HG03039 (cell line): ENCODE data around the gene DPYSL3.
"Not testable (repeated sequence)": the region's sequence is repeated elsewhere in the genome, so short reads cannot be mapped to it uniquely, and the experiment has no call there.

Source experiments
- ATAC-seq: cut with Tn5 transposase; IDR thresholded peaks from one replicate; pipeline ENCODE4 v1.9.1; 2021; ENCODE audit warnings: mild to moderate bottlenecking, moderate library complexity; ENCODE audit not compliant: unreplicated experiment

DPYSL3 gene

GRCh38 chr5:147373328-147373727 is 136.5 kb downstream of the DPYSL3 start:
- ATAC-seq = no peak

DNA sequence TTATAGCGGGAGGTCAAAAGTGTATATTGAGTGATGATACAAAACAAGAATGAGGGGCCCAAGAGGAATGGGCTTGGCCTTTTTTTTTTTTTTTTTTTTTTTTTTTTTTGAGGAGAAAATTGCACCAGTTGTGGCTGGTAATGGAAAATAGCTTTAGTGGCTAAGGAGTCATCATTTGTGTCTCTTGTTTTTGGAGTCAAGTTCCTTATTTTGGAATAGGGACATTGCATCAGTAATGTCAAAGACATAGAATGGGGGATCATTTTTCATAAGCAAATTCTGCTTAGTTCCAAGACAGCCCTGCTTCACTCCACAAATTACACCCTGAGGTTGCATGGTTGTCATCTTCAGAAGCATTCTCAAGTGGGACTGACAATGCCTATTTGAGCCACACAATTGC is 137.7 kb downstream of the DPYSL3 start:
- ATAC-seq = no peak

DNA sequence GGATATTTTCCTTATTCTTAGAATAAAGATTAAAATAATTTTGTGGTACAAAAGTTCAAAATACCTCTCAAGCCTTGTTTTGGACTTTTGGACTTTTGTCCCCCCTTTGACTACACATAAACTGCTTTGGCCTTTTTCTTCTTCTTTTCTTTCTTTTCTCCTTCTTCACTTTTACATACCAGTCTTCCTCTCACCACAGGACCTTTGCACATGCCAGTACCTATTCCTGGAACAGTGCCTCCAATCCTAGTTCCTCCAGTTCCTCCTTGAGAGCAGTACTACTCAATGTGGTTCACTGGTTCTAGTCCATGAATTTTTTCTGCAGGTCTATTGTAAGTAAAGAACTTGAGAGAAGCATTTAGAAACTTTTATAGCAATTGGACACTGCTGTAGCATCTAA is 138.6 kb downstream of the DPYSL3 start:
- ATAC-seq = no peak

- no peak for ATAC-seq
These were observed 140.0 kb downstream of the DPYSL3 start for GRCh38 chr5:147369742-147370374.

DNA sequence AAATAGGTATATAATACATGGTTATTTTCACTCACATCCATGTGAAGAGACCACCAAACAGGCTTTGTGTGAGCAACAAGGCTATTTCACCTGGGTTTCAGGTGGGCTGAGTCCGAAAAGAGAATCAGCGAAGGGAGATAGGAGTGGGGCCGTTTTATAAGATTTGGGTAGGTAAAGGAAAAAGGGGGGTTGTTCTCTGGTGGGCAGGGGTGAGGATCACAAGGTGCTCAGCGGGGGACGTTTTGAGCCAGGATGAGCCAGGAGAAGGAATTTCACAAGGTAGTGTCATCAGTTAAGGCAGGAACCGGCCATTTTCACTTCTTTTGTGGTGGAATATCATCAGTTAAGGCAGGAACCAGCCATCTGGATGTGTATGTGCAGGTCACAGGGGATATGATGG is 142.5 kb downstream of the DPYSL3 start:
- not testable (repeated sequence) for ATAC-seq

GRCh38 chr5:147361441-147362175 is 148.3 kb downstream of the DPYSL3 start:
- no peak for ATAC-seq

- no peak for ATAC-seq
These were observed 149.1 kb downstream of the DPYSL3 start for GRCh38 chr5:147360816-147361215.

DNA sequence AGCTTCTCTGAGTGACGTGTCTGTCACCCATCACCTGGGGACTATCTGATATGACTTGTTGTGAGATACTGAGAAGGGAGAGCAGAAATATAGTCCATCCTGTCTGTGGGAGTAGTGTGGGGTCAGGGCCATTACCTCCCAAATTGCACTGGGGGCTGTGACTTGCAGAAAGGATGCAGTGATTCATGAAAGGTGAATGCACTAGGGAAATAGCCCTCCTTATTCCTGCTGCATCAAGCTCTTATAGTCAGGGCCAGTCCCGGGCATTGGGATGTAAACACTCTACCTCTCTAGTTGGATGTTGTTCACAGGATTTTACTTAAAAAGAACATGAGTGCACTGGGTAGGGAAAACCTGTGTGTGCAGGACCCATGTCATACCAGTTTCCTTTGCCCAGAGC is 150.3 kb downstream of the DPYSL3 start:
- no peak for ATAC-seq

DNA sequence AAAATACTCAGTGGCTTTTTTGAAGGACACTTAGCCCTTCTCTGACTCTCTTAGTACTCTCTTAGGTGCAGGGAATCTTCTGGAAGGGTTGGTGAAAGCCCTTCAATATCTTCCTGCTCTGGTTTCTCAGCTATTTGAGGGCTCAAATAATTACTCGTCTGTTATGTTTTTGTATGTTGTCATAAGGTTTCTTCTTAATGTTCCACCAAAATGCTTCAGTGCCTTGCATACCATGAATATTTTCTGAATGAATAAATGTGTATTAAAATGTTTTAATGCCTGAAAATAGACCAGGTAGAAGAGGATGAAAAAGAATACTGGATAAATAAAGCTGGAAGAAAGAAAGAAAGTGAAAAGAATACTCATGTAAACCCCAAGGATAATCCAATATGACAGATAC is 150.8 kb downstream of the DPYSL3 start:
- ATAC-seq = no peak

- no peak for ATAC-seq
These were observed 160.6 kb downstream of the DPYSL3 start for GRCh38 chr5:147349241-147349640.

DNA sequence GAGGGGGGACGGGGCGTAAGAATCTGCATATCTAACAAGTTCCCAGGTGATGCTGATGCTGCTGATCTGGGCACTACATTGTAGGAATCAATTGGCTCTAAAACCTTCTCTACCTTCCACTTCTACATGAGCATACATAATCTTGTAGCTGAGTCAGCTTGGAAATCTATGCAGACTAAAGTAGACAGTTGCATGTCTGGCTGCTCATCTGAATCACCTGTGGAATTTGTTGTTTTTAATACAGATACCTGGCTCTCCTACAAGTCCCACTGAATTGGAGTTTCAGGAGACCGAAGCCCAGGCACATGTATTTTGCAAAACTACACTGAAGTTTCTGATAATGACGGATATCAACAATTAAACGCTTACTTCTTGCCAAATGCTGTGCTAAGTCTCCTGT is 161.4 kb downstream of the DPYSL3 start:
- no peak for ATAC-seq

DNA sequence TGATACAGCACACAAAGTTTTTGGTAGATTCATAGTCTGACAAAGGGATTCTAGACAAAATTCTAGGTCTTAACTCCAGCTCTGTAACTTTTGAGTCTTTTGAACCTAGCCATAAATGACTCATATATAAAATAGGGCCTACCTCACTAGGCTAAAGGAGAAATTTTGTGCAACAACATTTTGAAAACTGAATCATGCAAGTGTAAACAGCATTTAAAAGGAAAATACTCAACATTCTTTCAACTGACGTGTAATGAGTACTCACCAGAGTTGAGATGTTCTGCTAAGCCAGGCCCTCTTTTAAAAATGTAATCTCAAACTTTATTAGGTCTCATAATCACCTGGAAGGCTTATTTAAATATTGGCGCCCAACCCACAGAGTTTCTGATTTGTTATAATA is 161.8 kb downstream of the DPYSL3 start:
- no peak for ATAC-seq

DNA sequence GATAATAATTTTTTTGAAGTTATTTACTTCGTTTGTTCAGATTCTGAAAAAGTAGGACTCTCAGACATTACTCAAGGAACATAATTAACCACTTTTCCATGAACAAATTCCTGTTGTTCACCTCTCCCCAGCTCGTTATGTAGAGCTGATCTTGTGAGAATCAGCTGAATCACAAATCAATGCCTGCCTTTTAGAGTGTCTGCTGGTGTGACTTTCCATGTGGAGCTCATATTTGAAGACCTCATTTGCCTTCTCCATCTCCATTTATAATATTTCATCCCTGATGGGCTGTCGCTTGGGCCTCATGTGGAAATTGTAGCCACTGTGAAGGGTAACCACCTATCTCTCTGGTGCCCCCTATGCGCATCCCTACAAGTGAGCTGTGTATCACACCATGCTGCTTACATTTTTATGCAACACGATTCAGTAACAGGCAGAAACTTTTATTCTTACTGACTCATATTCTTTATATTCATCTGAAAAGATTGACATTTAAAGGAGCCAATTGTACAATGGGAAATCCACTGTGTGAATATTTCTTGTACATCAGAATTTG is 163.8 kb downstream of the DPYSL3 start:
- ATAC-seq = no peak

- no peak for ATAC-seq
These were observed 165.0 kb downstream of the DPYSL3 start for GRCh38 chr5:147344861-147345260.

DNA sequence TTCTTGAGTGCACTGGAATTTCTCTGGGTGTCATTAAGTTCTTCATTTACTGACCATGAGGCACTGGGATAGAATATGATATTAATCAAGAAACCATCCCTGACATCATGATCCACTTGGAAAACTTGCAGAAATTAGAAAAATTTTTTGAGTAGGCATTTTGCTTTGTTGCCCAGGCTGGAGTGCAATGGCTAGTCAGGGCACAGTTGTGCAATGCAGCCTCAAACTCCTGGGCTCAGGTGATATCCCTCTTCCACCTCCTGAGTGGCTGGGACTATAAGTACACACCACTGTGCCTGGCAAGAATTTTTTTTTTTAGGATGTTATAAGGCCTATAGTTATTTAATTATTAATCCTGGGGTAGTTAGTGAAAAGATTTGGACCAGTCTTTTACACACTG is 168.5 kb downstream of the DPYSL3 start:
- ATAC-seq = no peak

DNA sequence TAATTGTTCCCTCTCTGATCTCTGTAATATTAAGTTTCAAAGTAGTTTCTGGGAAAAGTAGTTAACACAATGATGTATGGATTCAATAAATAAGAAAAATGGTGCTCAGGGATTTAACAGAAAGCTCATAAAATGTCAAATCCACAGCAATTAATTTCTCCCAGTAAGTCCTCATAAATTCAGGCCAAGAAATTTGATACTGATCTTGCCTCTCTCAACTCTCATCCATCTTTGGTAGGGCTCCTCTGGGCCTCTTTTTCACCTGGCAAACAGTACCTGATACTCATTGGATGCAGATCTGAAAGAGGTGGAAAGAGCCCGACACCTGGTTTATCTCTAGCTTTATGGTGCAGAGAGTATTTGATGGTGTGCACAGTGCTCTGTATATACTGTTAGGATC is 168.9 kb downstream of the DPYSL3 start:
- ATAC-seq = no peak
